ENCODE data around the gene SPRR2A. TPM values are rescaled to one million over a fixed set of nuclear protein-coding genes. Genes with fewer than 3 reads are reported as not detected.

The SPRR2A gene
- total RNA-seq, 4 donors from 2014 or later, result not detected

DNA sequence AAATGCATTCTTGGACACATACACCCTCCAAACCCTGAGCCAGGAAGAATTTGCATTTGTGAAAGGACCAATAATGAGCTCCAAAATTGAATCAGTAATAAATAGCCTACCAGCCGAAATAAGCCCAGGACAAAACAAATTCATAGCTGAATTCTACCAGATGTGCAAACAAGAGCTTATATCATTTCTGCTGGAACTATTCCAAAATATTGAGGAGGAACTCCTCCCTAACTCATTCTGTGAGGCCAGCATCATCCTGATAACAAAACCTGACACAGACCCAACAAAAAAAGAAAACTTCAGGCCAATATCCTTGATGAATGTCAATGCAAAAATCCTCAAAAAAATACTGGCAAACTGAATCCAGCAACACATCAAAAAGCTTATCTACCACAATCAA is 30.3 kb upstream of the SPRR2A start:
- Histone ChIP-seq H3K27me3 (no peaks in the 10 kb centered on the region), H3K36me3 (no peaks in the 10 kb centered on the region), H3K9me3 (peaks cover 0 to 5% (median 0%) of the 10 kb centered on the region in 4 donors), H3K4me3 (no peak overlapping the region), H3K27ac (no peak overlapping the region), H3K4me1 (no peaks in the 10 kb centered on the region)
- DNase-seq (ENCODE audit: low spot score in 2 of 2), result no peak
- 46 to 58% methylated on average over 1 of the region's 1 CpG for WGBS, 2 donors
- TF ChIP-seq, protein P1, sequence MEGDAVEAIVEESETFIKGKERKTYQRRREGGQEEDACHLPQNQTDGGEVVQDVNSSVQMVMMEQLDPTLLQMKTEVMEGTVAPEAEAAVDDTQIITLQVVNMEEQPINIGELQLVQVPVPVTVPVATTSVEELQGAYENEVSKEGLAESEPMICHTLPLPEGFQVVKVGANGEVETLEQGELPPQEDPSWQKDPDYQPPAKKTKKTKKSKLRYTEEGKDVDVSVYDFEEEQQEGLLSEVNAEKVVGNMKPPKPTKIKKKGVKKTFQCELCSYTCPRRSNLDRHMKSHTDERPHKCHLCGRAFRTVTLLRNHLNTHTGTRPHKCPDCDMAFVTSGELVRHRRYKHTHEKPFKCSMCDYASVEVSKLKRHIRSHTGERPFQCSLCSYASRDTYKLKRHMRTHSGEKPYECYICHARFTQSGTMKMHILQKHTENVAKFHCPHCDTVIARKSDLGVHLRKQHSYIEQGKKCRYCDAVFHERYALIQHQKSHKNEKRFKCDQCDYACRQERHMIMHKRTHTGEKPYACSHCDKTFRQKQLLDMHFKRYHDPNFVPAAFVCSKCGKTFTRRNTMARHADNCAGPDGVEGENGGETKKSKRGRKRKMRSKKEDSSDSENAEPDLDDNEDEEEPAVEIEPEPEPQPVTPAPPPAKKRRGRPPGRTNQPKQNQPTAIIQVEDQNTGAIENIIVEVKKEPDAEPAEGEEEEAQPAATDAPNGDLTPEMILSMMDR (IDR thresholded peaks at IDR 0.05), result no peak
- TF ChIP-seq POLR2A (IDR thresholded peaks at IDR 0.05) (no peak), EP300 (IDR thresholded peaks at IDR 0.05) (no peak)

- TF ChIP-seq, protein P1 (IDR thresholded peaks at IDR 0.05), result no peak
- WGBS, 2 donors, result 87 to 89% methylated on average over 3 of the region's 3 CpGs
- DNase-seq (ENCODE audit: low spot score in 2 of 2), result no peak
- H3K27me3 ChIP-seq, result no peaks in the 10 kb centered on the region
- H3K4me3 ChIP-seq, result no peak overlapping the region
- no peaks in the 10 kb centered on the region for H3K36me3 ChIP-seq
- no peak overlapping the region for H3K27ac ChIP-seq
- peaks cover 0 to 14% (median 0%) of the 10 kb centered on the region in 4 donors for H3K9me3 ChIP-seq
- no peaks in the 10 kb centered on the region for H3K4me1 ChIP-seq
Measured at GRCh38 chr1:153081736-153082135, 24.4 kb upstream of the SPRR2A start.

- H3K4me3 ChIP-seq, result no peak overlapping the region
- H3K4me1 ChIP-seq, result no peaks in the 10 kb centered on the region
- no peaks in the 10 kb centered on the region for H3K9me3 ChIP-seq
- no peaks in the 10 kb centered on the region for H3K27me3 ChIP-seq
- H3K36me3 ChIP-seq, result no peaks in the 10 kb centered on the region
- TF ChIP-seq EP300 (IDR thresholded peaks at IDR 0.05), result no peak
- TF ChIP-seq, protein P1 (IDR thresholded peaks at IDR 0.05), result no peak
- no peak for TF ChIP-seq POLR2A (IDR thresholded peaks at IDR 0.05)
- H3K27ac ChIP-seq, result no peak overlapping the region
- 73 to 75% methylated on average over 5 of the region's 5 CpGs for WGBS, 2 donors
- no peak for DNase-seq (ENCODE audit: low spot score in 2 of 2)
Measured at GRCh38 chr1:153072806-153073726, 15.8 kb upstream of the SPRR2A start.

DNA sequence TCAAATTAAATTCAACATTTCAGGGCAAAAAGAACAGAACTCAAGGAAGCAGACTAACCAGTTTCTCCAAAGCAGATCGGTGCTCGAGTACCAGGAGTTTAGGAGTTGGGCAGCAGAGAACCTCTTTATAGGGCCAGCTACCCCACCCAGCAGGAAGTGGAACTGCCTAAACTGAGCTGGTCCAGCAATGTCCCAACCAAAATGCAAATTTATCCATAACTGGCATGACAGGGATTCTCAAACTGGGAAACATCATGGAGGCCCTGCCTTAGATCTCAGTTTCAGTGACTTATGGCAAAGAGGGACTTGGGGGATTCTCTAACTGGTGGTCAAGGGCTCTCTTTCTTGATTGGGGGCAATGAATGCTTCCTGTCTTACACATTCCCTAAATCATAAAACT is 14.2 kb upstream of the SPRR2A start, which contains the start of gene SPRR2B:
SPRR2B (minus strand) TSS at position 101 of the 400 bp plus-strand sequence. CDS start 772 bp downstream, outside the sequence.
- H3K4me1 ChIP-seq, result no peaks in the 10 kb centered on the region
- no peaks in the 10 kb centered on the region for H3K27me3 ChIP-seq
- no peaks in the 10 kb centered on the region for H3K36me3 ChIP-seq
- no peak for TF ChIP-seq POLR2A (IDR thresholded peaks at IDR 0.05)
- no peak for TF ChIP-seq EP300 (IDR thresholded peaks at IDR 0.05)
- TF ChIP-seq, protein P1 (IDR thresholded peaks at IDR 0.05), result no peak
- no peak within 1 kb of the TSS for H3K4me3 ChIP-seq
- no peak for DNase-seq (ENCODE audit: low spot score in 2 of 2)
- H3K27ac ChIP-seq, result no peak within 1 kb of the TSS
- WGBS, 2 donors, result 85 to 89% methylated on average over 2 of the region's 2 CpGs
- H3K9me3 ChIP-seq, result no peaks in the 10 kb centered on the region

GRCh38 chr1:153070243-153070642 is 12.9 kb upstream of the SPRR2A start:
- DNase-seq (ENCODE audit: low spot score in 2 of 2), result no peak
- no peaks in the 10 kb centered on the region for H3K4me1 ChIP-seq
- H3K4me3 ChIP-seq, result no peak overlapping the region
- no peak for TF ChIP-seq POLR2A (IDR thresholded peaks at IDR 0.05)
- no peak for TF ChIP-seq EP300 (IDR thresholded peaks at IDR 0.05)
- TF ChIP-seq, protein P1 (IDR thresholded peaks at IDR 0.05), result no peak
- H3K27ac ChIP-seq, result no peak overlapping the region
- H3K36me3 ChIP-seq, result no peaks in the 10 kb centered on the region
- no peaks in the 10 kb centered on the region for H3K27me3 ChIP-seq
- no peaks in the 10 kb centered on the region for H3K9me3 ChIP-seq
- 70 to 76% methylated on average over 2 of the region's 2 CpGs for WGBS, 2 donors

Data from tibial nerve (tissue), 4 donors.